NCI-H345 (cell line): ENCODE results near the gene MAN1C1.
"Not testable (repeated sequence)": the region's sequence is repeated elsewhere in the genome, so short reads cannot be mapped to it uniquely, and the experiment has no call there.

ENCODE experiments used
- DNase-seq: peaks from one replicate; lab custom pipeline; 2025; lab: John Stamatoyannopoulos, UW

MAN1C1 gene

DNA sequence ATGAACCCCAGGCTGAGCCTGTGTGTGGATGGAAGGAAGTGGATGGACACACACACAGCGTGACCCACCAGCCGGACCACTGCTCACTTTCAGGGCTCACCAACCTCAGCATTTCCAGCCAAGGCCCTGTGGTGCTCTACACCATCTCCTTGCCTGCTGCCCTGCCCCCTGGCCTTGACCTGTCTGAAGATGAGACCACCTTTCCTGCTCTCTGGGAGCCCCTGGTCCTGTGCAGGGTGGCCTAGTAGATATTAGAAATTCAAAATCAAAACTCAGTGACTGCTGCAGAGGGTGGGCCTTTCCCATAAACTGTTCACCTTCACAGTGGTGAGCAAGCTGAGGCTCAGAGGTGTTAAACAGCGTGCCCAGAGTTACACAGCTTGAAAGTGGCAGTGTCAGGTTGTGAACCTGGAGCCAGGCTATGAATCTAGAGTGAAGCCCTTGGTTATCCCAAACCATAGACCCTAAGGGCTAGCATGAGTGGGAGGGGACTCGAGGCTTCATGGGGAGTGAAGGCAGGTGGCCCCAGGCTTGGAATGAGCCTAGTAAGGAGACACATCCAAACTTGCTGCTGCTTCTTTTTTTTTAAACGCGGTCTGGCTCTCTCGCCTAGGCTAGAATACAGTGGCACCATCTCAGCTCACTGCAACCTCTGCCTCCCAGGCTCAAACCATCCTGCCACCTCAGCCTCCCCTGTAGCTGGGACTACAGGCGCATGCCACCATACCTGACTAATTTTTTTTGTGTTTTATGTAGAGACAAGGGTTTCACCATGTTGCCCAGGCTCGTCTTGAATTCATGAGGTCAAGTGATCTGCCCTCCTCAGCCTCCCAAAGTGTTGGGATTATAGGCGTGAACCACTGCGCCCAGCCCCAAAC lies 41.5 kb downstream of the MAN1C1 start:
- DNase-seq, result no peak

DNA sequence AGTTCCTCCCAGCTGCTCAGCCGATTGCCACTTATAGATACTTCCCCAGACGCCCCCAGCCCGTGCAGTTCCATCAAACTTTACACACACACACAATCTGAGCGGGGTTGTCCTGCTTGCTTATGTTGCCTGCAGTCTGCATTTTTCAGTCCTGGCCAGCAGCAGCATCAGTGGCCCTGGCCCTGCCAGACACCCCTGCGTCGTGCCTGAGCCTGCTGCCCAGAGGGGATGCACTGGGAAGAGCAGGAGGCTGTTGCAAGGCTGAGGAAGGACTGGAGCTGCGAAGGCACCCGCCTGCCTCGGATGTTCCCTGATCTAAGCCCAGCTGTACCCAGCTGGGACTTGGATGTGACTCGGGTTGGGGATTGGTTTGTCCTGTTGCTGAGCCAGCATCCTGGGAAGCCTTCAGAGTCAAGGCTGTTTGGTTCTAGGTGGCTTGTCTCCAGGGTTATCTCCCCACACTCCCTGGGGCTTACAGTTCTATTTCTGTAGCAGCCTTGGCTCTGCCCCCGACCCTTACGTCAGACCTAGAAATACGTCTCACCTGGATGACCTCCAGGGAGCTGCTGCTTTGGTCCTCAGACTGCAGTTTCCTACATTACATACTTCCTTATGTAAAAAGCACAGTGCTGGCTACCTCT lies 42.3 kb downstream of the MAN1C1 start:
- no peak for DNase-seq

DNA sequence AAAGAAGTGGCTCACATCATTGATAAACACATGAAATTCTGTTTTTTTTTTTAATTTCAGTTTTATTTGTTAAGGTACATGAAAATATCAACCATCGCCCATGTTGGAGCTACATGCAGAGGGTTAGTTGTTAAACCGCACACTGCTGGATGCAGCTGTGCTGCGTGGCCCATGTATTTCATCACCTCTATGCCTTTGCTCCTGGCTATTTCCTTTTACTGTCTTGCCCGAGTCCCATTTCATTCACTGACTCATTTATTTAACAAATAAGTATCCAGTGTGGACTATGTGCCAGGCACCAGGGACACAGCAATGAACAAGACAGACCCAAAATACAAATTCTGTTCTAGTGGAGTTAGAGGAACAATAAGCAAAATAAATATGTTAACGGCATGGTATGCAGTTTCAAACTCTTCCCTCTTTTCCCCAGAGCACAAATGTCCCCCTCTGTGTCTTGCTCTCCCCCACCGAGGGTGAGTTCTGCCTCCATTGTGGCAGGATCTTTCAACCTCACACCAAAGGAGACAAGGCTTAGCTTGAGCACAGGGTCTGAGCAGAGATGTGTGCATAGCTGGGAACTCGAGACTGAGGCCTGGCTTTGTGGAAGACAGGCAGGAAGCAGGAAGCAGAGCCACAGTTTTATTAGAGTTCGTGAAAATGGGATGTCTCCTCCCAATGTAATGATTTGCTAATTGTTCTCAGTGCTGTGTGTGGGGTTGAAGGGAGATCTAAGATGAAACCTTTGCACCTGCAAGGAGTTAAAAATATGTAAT lies 44.6 kb downstream of the MAN1C1 start:
- DNase-seq, result no peak

DNA sequence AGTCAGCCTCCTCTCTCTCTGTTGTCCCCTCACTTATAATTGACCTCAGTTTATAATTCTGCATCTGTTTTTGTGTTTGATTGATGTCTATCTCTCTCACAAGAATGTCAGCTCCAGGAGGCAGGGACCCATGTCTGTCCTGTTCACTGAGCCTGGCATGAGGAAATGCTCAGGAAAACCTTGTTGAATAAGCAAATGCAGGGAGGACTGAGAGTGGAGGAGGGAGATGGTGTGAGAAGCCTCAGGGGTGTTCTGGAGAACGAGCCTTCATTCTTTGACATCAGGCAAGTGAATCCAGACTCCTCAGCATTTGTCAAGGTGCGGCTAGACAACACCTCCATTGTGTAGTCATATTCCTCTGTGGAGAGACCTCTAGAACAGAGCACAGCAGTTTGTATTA lies 45.5 kb downstream of the MAN1C1 start:
- DNase-seq, result no peak

DNA sequence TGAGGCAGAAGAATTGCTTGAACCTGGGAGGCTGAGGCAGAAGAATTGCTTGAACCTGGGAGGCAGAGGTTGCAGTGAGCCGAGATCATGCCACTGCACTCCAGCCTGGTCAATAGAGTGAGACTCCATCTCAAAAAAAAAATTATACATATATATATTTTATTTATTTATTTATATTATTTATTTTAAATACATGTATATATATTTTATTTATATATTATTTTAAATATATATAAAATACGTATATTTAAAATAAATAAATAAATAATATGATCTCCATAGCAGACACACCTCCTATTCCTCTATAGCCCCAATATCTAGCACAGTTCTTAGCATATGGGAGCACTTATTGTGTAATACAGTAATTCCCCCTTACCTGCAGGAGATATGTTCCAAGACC lies 46.4 kb downstream of the MAN1C1 start:
- DNase-seq, result not testable (repeated sequence)

DNA sequence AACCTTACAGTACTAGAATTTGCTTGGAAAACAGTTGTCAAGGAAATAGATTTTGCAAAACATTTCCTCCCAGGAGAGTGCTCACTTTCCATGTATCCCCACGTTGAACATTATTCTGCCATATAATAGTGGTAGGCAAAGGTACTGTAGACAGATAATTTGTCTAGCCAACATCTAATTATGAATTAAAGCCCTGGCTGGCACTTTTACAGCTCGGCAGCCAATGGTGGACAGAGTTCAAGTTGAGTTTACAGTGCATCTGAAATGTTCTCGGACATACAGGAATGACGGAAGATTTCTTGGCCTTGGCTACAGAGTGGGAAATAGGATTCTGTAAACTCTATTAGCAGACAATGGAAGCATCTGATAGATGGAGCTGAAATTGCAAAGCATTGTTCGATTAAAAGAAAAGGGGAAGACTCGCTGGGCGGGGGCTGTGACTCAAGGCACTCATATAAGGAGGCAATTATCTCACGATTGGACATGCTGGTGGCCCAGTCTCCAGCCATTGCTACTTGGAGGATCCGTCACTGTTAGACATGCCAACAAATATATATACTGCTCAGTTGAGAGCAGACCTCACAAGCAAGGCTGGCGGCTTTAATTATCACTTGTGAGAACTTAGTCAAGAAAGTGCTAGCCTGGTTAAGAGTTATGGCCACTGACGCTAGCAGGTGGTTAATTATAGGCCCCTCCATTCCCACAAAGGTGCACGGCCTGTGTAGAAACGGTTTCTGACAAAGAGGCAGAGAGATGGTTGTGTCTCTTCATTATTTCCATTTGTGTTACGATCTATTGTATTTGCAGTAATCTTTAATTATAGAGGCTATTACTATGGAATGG lies 48.0 kb downstream of the MAN1C1 start:
- DNase-seq, result no peak

DNA sequence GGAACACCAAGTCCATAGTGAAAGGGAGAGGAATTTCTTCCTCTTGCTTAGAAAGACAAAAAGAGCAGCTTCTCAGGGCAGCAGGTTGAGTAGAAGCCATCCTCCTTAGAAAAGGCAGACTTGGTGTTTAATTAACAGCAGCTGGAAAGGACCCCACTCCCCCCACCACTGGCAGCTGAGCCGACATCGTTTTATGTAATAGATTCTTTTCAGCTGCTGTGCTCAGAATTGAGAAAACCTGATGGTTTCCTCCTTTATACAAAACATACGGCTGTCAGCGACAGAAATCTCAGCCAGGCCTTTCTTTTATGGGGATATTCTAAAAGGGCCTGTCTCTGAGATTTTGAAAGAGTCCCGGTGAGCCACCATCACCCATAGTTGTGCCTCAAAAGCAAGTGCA lies 49.9 kb downstream of the MAN1C1 start:
- DNase-seq, result no peak

DNA sequence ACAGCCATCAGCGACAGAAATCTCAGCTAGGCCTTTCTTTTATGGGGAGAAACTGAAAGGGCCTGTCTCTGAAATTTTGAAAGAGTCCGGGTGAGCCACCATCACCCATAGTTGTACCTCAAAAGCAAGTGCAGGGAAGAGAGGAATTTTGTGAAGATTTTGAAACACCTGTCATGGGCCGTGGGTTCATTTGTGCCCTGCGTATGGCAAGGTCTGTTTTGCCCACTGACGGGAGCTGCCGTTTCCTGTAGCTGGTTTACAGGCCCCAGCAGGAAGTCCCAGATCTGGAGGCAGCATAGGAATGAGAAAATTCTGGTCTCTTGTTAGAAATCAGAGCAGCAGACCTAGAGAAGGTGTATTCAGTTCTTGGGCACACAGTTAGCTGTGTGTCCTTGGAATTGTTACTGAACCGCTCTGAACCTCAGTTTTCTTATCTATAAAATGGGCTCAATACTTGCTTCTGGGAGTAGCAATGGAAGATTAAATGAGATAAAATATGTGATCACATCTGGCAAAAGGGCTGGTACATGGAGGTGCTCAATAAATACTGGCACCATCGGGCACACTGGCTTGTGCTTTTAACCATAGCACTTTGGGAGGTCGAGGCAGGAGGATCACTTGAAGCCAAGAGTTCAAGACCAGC lies 52.5 kb downstream of the MAN1C1 start:
- no peak for DNase-seq

DNA sequence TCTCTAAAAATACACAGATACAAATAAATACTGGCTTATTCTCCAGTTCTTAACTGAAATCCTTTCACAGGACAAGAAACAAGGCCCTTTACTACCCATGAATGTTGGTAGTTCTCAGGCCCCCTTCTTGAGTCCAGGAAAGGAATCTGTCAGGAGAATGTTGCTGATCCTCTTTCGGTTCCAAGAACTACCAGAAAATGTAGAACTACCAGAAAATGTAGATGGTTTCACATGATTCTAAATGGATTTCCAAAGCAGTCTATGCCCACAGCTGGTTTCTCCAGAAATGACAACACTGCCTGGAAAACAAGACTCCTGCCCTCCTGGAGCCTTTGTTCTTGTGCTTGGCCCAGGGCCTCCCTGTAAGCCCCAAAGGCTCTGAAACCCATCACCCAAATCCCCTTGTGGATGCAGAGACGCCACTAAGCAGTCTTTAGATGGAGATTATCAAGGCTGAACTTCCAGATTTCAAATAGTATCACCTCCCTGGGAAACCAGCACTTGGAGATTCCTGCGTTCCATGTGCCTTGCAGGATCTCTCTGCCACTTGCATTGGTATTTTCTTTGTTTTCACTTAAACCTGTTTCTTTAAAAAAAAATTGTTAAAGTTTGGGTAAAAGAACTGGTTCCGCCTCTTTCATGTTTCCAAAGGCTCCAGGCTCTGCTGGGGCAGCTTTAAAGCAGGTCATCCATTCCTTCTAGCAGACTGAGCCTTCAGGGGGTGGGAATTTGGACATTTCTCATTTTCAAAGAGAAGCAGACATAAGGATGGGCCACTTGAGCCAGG lies 53.4 kb downstream of the MAN1C1 start:
- DNase-seq, result no peak

DNA sequence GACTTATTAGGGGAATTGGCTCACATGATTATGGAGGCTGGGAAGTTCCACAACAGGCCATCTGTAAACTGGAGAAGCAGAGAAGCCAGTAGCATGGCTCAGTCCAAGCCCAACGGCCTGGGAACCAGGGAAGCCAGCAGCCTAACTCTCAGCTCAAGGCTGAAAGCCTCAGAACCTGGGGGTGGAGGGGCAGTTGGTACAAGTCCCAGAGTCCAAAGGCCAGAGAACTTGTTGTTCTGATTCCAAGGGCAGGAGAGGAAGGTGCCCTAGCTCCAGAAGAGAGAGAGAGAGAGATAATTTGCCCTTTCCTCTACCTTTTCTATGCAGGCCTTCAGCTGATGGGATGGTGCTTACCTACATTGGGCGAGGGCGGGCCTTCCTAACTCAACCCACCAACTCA lies 55.3 kb downstream of the MAN1C1 start:
- DNase-seq, result no peak

DNA sequence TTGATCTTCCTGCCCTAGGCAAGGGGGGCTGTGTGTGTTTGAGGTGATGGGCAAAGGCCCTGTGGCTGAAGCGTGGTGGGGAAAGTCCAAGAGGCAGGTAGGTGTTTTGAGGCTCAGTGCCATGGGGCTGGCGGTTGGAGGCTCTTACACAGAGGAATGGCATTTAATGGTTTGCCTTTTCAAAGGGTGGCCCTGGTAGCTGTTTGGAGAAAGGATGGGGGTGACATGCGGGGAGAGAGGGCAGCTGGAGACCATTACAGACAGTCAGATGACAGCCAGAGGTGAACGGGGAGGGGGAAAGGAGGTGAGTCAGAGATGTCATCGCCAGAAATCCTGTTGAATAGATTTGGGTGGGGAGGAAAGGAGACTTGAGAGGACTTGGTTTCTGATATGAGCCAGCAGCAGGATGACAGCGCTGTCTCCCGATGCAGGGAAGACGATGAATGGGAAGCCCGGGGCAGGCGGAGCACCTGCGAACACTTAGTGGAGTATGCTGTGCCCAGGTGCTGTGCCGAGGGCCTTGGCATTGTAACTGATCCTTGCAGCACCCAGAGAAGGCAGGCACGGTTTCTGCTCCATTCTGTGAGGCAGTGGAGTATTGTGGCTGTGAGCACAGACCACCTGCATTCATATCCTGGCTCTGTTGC lies 56.3 kb downstream of the MAN1C1 start:
- no peak for DNase-seq

DNA sequence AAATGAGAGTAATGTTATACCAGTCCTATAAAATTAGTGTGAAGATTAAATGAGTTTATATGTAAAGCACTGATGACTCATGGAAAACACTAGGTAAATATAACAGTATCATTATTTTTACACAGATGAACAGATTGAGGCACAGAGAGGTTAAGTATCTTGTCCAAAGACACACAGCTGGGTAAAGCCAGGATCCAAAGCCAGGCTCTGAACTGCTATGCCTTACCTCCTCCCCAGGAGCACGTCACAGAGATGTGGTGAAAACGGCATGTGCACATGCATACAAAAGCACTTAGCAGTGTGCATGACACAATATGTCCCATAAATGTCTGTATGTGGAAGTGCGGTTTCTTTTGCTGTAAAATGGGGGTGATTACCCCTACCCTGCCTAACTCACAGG lies 56.9 kb downstream of the MAN1C1 start:
- no peak for DNase-seq

DNA sequence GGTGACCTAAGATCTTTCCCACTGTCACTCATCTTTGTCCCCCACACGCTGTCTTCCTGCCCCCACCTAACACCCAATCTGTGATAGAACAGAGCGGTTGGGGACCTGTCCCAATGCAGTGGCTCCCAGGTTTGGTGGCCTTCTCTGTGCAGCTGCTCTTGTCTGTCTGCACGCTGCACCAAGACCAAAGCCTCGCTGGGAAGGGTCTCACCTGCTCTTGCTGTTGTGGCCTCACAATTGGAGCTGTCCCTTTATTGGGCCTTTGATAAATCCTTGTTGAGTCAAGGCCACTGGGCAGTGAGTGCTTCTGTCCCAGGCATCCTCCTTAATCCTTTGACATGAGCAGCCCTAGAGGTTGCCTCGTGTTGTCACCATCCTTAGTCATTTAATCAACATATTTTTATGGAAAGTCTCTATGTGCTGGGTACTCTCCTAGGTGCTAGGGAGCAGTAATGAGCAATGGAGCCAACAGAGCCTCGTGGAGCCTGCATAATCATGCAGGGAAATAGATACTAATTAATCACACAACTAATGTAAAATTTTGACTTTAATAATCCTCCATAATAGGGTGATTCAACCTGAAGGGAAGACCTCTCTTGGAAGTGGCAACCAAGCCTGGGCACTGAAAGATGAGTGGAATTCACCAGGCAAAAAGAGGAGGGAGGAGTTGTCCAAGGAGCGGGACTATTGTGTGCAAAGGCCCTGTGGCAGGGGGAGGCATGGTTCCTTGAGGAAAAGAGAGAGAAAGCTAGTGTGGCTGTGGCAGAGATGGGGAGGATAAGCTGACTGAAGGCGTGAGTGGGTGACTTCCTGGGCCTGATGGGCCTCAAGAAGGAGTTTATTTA lies 57.6 kb downstream of the MAN1C1 start:
- no peak for DNase-seq

DNA sequence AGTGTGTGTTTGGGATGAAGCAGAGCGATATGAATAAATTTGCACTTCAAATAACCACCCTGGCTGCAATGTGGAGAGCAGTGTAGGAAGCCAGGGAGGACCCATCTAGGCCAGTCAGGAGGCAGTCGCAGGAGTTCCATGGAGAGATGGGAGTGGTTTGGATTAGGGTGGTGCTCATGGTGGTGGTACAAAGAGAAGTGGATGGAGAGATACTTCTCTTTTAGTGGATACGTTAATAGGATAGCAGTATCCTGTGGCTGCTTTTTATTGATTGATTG lies 58.2 kb downstream of the MAN1C1 start:
- no peak for DNase-seq

DNA sequence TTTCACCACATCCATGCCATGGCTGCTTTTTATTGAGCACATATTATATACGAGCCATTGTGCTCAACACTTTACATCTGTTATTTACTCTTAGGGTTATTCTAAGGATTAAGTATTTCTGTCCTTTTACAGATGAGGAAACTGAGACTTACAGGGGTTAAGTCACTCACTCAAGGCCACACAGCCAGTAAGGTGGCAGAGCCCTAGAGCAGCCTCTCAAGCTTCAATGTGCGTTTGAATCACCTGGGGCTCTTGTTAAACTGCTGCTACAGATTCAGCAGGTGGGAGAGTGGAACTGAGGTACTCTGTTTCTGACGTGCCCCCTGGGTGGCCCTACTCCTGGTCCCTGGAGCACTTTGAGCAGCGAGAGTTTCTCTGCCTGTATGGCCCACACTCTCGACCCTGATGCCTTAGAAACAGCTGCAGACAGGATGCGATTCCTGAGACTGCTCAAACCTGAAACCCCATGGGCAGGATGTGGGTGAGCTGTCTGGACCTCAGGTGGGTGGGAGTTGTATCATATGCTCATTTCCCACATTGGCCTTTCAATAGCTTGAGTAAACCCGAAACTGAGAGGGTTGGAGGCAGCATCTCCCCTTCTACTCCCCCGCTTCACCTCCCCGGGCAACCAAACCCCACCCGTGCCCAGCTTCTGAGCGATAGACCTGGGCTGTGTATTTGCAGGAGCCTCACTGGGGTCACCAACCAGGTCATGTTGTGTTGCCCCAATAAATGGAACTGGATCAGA lies 59.3 kb downstream of the MAN1C1 start:
- no peak for DNase-seq

DNA sequence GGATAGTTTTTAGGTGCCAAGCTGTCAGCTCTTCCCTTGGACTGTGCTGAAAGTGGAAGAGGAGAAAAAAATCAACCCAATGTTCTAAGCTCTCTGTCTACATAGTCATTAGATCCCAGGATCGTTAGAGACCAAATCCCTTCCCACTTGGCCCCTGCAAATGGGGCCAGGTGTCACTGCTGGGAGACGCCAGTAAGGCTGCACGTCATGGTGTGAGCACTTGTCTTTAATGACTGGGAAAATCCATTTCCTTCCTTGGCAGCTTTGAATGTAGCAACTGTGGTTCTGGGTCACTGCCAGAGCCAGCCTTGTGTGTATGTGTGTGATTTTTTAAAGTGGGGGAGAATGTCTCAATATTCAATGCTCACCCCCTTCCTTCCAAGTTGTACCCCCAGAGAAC lies 59.9 kb downstream of the MAN1C1 start:
- no peak for DNase-seq

DNA sequence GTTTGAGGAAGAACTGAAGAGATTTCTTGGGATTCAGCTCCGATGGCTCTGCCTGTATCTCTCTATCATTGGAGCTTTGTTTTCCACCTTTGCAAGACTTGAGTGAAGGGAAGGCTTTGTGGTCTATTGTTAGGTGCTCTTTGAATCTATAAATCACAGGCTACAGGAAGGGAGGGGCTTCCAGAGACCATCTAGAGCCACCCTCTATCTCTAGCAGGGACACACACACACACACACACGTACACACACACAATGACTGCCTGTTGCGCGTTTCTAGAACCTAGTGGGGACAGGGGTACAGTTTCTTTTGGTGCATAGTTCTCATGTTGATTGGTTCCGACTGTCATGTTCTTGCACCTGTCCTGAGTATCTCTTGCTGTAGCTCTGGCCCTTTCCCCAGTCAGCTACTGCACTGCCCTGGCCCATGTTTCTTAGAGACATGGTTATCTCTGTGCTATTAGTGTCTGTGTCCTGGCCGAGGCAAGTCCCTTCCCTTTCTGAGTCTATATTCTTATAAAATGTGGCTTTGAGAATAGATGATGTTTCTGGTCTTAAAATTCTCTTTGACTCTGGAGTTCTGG lies 60.7 kb downstream of the MAN1C1 start:
- DNase-seq, result no peak

DNA sequence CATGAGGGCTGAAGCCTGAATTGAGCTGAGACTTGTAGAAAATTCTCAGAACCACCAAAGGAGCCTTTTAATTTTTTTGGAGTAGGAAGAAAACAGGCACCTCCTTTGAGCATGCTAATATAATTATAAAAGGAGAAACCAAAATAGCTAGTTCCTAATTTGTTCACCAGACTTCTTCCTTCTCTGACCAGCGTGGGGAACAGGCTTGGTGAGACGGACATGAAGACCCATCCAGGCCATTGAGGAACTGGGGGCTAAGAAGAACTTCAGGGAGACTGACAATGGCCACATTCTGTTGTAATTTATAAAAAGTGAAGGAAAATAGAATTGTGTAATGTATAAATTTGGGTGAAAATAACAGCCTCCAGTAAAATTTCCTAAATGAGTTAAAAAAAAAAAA lies 62.6 kb downstream of the MAN1C1 start:
- no peak for DNase-seq
